Upper lobe of left lung (tissue), 4 donors: ENCODE results near the gene TBCK.

Experiments used
- CTCF ChIP-seq, 6 experiments: fragments of 450-650 bp in 4 of 6; fragments of 200-600 bp in 2 of 6; sonication (generic) in 2 of 6; IDR thresholded peaks; one replicate each; pipeline ENCODE4 v1.5.1; 2016 to 2019; ENCODE audit warnings: antibody characterized with exemption in 6 of 6
- POLR2AphosphoS5 ChIP-seq, 2 donors: sonication (generic); formaldehyde crosslinking; IDR thresholded peaks; one replicate each; pipeline ENCODE4 v1.5.1; 2017; ENCODE audit warnings: antibody characterized with exemption in 2 of 2

- TF ChIP-seq CTCF (IDR thresholded peaks at IDR 0.05) (no peak), POLR2AphosphoS5 (IDR thresholded peaks at IDR 0.05) (no peak)
Observed at GRCh38 chr4:106320235-106320634, 4.2 kb upstream of the TBCK start.
